ENCODE results near the gene RTBDN.
A peak's percentile ranks its signal among the peaks of the same experiment; 100 is the strongest.

Gene RTBDN

GRCh38 chr19:12791345-12792050, 42.9 kb downstream of the RTBDN start, which contains the start of gene JUNB:
Gene JUNB, plus strand, starts transcription at chr19:12791486. Its CDS starts 286 bp downstream, at chr19:12791772.
- peak; percentile 99 for DNase-seq

GRCh38 chr19:12790628-12791344, 43.6 kb downstream of the RTBDN start:
- peak; percentile 20 for DNase-seq

GRCh38 chr19:12789904-12790619, 44.3 kb downstream of the RTBDN start:
- DNase-seq: peak; percentile 99

- peak; percentile 38 for DNase-seq
Observed at GRCh38 chr19:12789098-12789903, 45.1 kb downstream of the RTBDN start.

- peak; percentile 68 for DNase-seq
Observed at GRCh38 chr19:12788682-12789097, 45.7 kb downstream of the RTBDN start.

- DNase-seq: no peak
Observed at GRCh38 chr19:12788042-12788681, 46.2 kb downstream of the RTBDN start.

- DNase-seq: no peak
Observed at GRCh38 chr19:12787458-12787857, 46.9 kb downstream of the RTBDN start.

- no peak for DNase-seq
Observed at GRCh38 chr19:12786952-12787351, 47.4 kb downstream of the RTBDN start.

- peak; percentile 38 for DNase-seq
Observed at GRCh38 chr19:12786141-12786870, 48.1 kb downstream of the RTBDN start.

GRCh38 chr19:12785431-12786031, 48.8 kb downstream of the RTBDN start:
- DNase-seq: peak; percentile 33

- peak; percentile 55 for DNase-seq
Observed at GRCh38 chr19:12784871-12785430, 49.4 kb downstream of the RTBDN start.

- DNase-seq: peak; percentile 53
Observed at GRCh38 chr19:12784394-12784870, 49.9 kb downstream of the RTBDN start.

- peak; percentile 66 for DNase-seq
Observed at GRCh38 chr19:12783849-12784393, 50.5 kb downstream of the RTBDN start.

GRCh38 chr19:12783291-12783848, 51.0 kb downstream of the RTBDN start:
- peak; percentile 94 for DNase-seq

- DNase-seq: peak; percentile 97
Observed at GRCh38 chr19:12782424-12783290, 51.7 kb downstream of the RTBDN start.

- DNase-seq: no peak
Observed at GRCh38 chr19:12782174-12782423, 52.3 kb downstream of the RTBDN start.

GRCh38 chr19:12779162-12779993, 55.0 kb downstream of the RTBDN start:
- peak; percentile 38 for DNase-seq

GRCh38 chr19:12778905-12779161, 55.5 kb downstream of the RTBDN start:
- no peak for DNase-seq

All from activated CD4-positive, alpha-beta T cell treated with anti-CD3 and anti-CD28 coated beads, Interleukin-10, Interleukin-2, amounts not matched to agents 100 ng/mL and 50 ng/mL, durations not matched to agents 16 hours and 8 hours (primary cell).